GM21390 (cell line): ENCODE measurements around the gene ABI1.

ENCODE experiments used
- ATAC-seq: cut with Tn5 transposase; IDR thresholded peaks from one replicate; pipeline ENCODE4 v1.9.1; 2021; ENCODE audit not compliant: unreplicated experiment

ABI1 gene

GRCh38 chr10:26717476-26717875 is 143.3 kb downstream of the ABI1 start:
- ATAC-seq: no peak

- no peak for ATAC-seq
These were observed 145.6 kb downstream of the ABI1 start for GRCh38 chr10:26715137-26715487.

GRCh38 chr10:26714415-26715136 is 146.2 kb downstream of the ABI1 start:
- ATAC-seq: no peak

- no peak for ATAC-seq
These were observed 149.4 kb downstream of the ABI1 start for GRCh38 chr10:26711324-26711723.

GRCh38 chr10:26706936-26707335 is 153.8 kb downstream of the ABI1 start:
- ATAC-seq: no peak

GRCh38 chr10:26706206-26706605 is 154.6 kb downstream of the ABI1 start:
- no peak for ATAC-seq

GRCh38 chr10:26703974-26704373 is 156.8 kb downstream of the ABI1 start:
- ATAC-seq: no peak

GRCh38 chr10:26703096-26703495 is 157.7 kb downstream of the ABI1 start:
- ATAC-seq: no peak

- no peak for ATAC-seq
These were observed 159.7 kb downstream of the ABI1 start for GRCh38 chr10:26700884-26701630.

GRCh38 chr10:26699631-26700030 is 161.1 kb downstream of the ABI1 start:
- no peak for ATAC-seq

- no peak for ATAC-seq
These were observed 161.8 kb downstream of the ABI1 start for GRCh38 chr10:26698909-26699308.

GRCh38 chr10:26697922-26698608 is 162.7 kb downstream of the ABI1 start:
- ATAC-seq: no peak

- ATAC-seq: peak; percentile 85
These were observed 163.4 kb downstream of the ABI1 start, which contains the start of gene PDSS1 for GRCh38 chr10:26697163-26697921. PDSS1 (plus strand) TSS chr10:26697701; CDS start chr10:26697712, 11 bp downstream.

- peak; percentile 6 for ATAC-seq
These were observed 164.0 kb downstream of the ABI1 start for GRCh38 chr10:26696786-26697162.
